ENCODE data around the gene FBN1. TPM values are rescaled to one million over a fixed set of nuclear protein-coding genes. Genes with fewer than 3 reads are reported as not detected.

The FBN1 gene
- polyA plus RNA-seq, 2 of the 4 experiments (the other 2 are of a cell fraction): 6.3 to 9.4 TPM

DNA sequence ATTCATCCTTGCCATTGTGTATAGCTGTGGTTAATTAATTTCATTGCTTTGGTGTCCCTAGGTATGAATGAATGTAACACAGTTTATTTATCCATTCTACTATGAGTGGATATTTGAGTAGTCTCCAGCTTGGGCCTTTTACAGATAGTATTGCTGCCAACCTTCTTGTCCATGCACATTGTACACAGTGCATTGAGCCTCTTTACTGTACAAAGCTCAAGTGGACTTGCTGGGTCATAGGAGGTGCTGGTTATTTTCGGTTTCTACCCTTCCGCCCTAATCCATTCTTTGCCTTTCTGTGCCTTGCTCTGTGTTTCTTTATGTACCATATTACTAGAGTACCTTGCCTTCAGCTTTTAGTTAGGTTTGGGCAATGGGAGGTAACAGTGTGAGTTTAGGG, 253.6 kb downstream of the FBN1 start:
- no peak overlapping the region for H3K27ac ChIP-seq

DNA sequence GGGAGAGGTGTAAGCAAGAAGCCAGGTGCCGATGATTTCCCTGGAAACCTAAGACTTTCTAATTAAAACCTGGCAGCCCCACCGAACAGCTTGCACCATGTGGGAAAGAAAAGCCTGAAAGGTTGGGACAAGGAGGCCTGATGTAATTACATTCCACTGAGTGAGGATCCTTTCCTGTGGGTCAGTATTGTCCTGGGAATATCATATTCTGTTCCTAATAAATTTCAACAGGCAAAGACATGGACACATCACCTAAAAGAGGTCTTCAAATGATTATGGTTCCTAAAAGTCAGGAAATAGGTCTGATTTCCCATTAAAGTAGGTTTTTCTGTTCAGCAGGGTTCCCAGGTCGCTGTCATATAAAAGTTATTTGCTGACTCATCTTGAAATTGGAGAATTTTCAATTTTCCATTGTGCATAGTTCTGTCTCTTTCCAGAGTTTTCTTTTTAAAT, 255.8 kb downstream of the FBN1 start:
- ChIA-PET POLR2A (no interaction called here), CTCF (no interaction called here)
- H3K4me2 ChIP-seq: peak overlapping the region; percentile 31; the same call in 1 of the 3 replicates
- no peaks in the 10 kb centered on the region for H3K9me3 ChIP-seq
- 71% methylated on average over 3 of the region's 3 CpGs for WGBS (ENCODE audit: missing lambda C conversion rate)
- DNase-seq (ENCODE audit: low read depth in 1 of 2, low spot score in 1 of 2) (no peak), ATAC-seq (no peak), FAIRE-seq (no peak)
- H3K4me1 ChIP-seq: peaks cover 13% of the 10 kb centered on the region; the same call in 2 of the 3 replicates
- H3K27ac ChIP-seq: peak overlapping the region; percentile 45 to 73; a peak in 4 of 6 replicates
- peak; percentile 94 for TF ChIP-seq MAFK (IDR thresholded peaks at IDR 0.05; ENCODE audit: partially characterized antibody)
- no peak for TF ChIP-seq CBX2 (IDR thresholded peaks at IDR 0.05; ENCODE audit: borderline replicate concordance, low read depth)
- no peak for TF ChIP-seq JUNB (IDR thresholded peaks at IDR 0.05)
- no peak overlapping the region for H3K4me3 ChIP-seq

More for the DNA sequence above, 253.6 kb downstream of the FBN1 start:
- Histone ChIP-seq H3K9me3 (no peaks in the 10 kb centered on the region), H3K4me3 (no peak overlapping the region), H3K4me1 (peaks cover 13% of the 10 kb centered on the region; the same call in 2 of the 3 replicates), H3K4me2 (no peak overlapping the region)
- WGBS (ENCODE audit: missing lambda C conversion rate): 88% methylated on average over 2 of the region's 2 CpGs
- POLR2A ChIA-PET: no interaction called here
- FAIRE-seq: no peak
- no peak for DNase-seq (ENCODE audit: low read depth in 1 of 2, low spot score in 1 of 2)
- CTCF ChIA-PET: interaction anchor here (0.6 to 1.1 kb wide), 2 partner anchors 8 to 15 kb away, joined by 3 to 4 read pairs; no protein-coding TSS in a partner anchor
- TF ChIP-seq, protein P1, sequence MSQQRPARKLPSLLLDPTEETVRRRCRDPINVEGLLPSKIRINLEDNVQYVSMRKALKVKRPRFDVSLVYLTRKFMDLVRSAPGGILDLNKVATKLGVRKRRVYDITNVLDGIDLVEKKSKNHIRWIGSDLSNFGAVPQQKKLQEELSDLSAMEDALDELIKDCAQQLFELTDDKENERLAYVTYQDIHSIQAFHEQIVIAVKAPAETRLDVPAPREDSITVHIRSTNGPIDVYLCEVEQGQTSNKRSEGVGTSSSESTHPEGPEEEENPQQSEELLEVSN (IDR thresholded peaks at IDR 0.05; ENCODE audit: borderline replicate concordance, low read depth): no peak
- TF ChIP-seq ZSCAN20 (CRISPR knock-in tag; IDR thresholded peaks at IDR 0.05): no peak
- no peak for TF ChIP-seq KDM5A (IDR thresholded peaks at IDR 0.05)
- no peak for TF ChIP-seq ZC3H11A (IDR thresholded peaks at IDR 0.05)
- TF ChIP-seq FOXS1 (CRISPR knock-in tag; IDR thresholded peaks at IDR 0.05): no peak
- TF ChIP-seq, protein P2, sequence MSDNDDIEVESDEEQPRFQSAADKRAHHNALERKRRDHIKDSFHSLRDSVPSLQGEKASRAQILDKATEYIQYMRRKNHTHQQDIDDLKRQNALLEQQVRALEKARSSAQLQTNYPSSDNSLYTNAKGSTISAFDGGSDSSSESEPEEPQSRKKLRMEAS (IDR thresholded peaks at IDR 0.05): no peak
- no peak for TF ChIP-seq HOXB13 (CRISPR knock-in tag; IDR thresholded peaks at IDR 0.05; ENCODE audit: low read depth)
- TF ChIP-seq PHF8 (IDR thresholded peaks at IDR 0.05; ENCODE audit: borderline replicate concordance, low read depth): no peak
- no peak for TF ChIP-seq RNF2 (IDR thresholded peaks at IDR 0.05; ENCODE audit: borderline replicate concordance, low read depth)
- no peak for TF ChIP-seq SREBF2 (IDR thresholded peaks at IDR 0.05)
- no peak for TF ChIP-seq FOSB (CRISPR knock-in tag; IDR thresholded peaks at IDR 0.05)
- no peak for TF ChIP-seq ZFP36 (IDR thresholded peaks at IDR 0.05; ENCODE audit: borderline replicate concordance, partially characterized antibody)
- no peak for TF ChIP-seq CHD4 (IDR thresholded peaks at IDR 0.05; ENCODE audit: borderline replicate concordance)
- no peak for ATAC-seq

DNA sequence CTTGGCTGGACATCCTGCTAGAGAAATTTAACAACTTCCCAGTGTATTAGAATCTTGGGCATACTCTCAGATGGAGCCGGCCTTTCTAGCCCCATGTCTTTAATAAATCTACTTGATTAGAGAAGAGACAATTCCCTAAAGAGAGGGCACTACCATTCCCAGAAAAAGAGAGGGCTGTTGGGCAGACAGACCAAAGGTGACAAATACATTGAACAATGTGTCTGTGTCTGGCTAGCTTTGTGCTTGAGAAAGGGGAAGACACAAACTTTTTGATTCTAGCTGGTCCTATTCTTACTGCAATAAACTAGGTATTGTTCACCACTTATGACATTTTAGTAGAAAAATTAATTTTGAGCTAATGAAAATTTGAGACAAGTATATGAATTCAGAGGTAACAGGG, 256.6 kb downstream of the FBN1 start:
- Histone ChIP-seq H3K4me3 (no peak overlapping the region), H3K4me1 (peaks cover 13% of the 10 kb centered on the region; the same call in 2 of the 3 replicates), H3K4me2 (0 out of 3 replicates have a peak overlapping the region, but pooled peaks have one; percentile 2), H3K9me3 (no peaks in the 10 kb centered on the region), H3K27ac (peak overlapping the region in 1 of 2 experiments; percentile 73; a peak in 1 of 6 replicates)
- 81% methylated on average over 1 of the region's 1 CpG for WGBS (ENCODE audit: missing lambda C conversion rate)
- CTCF ChIA-PET: no interaction called here
- TF ChIP-seq, protein P3, sequence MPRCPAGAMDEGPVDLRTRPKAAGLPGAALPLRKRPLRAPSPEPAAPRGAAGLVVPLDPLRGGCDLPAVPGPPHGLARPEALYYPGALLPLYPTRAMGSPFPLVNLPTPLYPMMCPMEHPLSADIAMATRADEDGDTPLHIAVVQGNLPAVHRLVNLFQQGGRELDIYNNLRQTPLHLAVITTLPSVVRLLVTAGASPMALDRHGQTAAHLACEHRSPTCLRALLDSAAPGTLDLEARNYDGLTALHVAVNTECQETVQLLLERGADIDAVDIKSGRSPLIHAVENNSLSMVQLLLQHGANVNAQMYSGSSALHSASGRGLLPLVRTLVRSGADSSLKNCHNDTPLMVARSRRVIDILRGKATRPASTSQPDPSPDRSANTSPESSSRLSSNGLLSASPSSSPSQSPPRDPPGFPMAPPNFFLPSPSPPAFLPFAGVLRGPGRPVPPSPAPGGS (IDR thresholded peaks at IDR 0.05): no peak
- TF ChIP-seq NFE2L2 (conservative IDR thresholded peaks at IDR 0.05; ENCODE audit: low read length) (no peak), CBX2 (IDR thresholded peaks at IDR 0.05; ENCODE audit: borderline replicate concordance, low read depth) (no peak), ESRRA (IDR thresholded peaks at IDR 0.05; ENCODE audit: borderline replicate concordance, low read length) (no peak), EP300 (IDR thresholded peaks at IDR 0.05) (no peak), TP53 (CRISPR knock-in tag; IDR thresholded peaks at IDR 0.05) (no peak), RARB (CRISPR knock-in tag; IDR thresholded peaks at IDR 0.05) (no peak), NR3C1 (IDR thresholded peaks at IDR 0.05) (no peak), RNF2 (IDR thresholded peaks at IDR 0.05; ENCODE audit: borderline replicate concordance, low read depth) (no peak), CHD4 (IDR thresholded peaks at IDR 0.05; ENCODE audit: borderline replicate concordance) (no peak), FOXS1 (CRISPR knock-in tag; IDR thresholded peaks at IDR 0.05) (no peak), SREBF2 (IDR thresholded peaks at IDR 0.05) (no peak)
- TF ChIP-seq, protein P4, sequence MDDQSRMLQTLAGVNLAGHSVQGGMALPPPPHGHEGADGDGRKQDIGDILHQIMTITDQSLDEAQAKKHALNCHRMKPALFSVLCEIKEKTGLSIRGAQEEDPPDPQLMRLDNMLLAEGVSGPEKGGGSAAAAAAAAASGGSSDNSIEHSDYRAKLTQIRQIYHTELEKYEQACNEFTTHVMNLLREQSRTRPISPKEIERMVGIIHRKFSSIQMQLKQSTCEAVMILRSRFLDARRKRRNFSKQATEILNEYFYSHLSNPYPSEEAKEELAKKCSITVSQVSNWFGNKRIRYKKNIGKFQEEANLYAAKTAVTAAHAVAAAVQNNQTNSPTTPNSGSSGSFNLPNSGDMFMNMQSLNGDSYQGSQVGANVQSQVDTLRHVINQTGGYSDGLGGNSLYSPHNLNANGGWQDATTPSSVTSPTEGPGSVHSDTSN (IDR thresholded peaks at IDR 0.05): no peak
- ATAC-seq (no peak), DNase-seq (ENCODE audit: low read depth in 1 of 2, low spot score in 1 of 2) (no peak), FAIRE-seq (no peak)
- POLR2A ChIA-PET: no interaction called here
